SIG-M5 treated with dmso at 0.1 percent for 504 hours (cell line): ENCODE results near the gene RGS7BP.

Experiments used
- DNase-seq: peaks from one replicate; lab custom pipeline; 2025; ENCODE audit not compliant: unreplicated experiment; lab: John Stamatoyannopoulos, UW

Gene RGS7BP

GRCh38 chr5:64505769-64506566, at the start of gene RGS7BP:
Gene RGS7BP (plus strand): TSS chr5:64506015. CDS start chr5:64506625, 610 bp downstream.
- DNase-seq, result no peak

DNA sequence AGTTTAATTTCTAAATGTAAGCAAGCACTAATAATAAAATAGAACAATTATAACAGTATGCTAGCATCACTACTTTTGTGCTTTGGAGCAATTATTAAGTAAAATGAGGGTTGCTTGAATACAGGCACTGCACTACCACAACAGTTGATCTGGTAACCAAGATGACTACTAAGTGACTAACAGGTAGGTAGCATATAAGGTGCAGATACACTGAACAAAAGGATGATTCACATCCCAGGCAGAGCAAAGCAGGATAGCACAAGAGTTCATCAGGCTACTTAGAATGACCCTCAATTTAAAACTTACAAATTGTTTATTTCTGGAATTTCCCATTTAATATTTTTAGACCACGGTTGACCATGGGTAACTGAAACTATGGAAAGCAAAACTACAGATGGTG, 48.0 kb upstream of the RGS7BP start:
- no peak for DNase-seq

GRCh38 chr5:64458948-64459347, 46.9 kb upstream of the RGS7BP start:
- DNase-seq, result no peak

DNA sequence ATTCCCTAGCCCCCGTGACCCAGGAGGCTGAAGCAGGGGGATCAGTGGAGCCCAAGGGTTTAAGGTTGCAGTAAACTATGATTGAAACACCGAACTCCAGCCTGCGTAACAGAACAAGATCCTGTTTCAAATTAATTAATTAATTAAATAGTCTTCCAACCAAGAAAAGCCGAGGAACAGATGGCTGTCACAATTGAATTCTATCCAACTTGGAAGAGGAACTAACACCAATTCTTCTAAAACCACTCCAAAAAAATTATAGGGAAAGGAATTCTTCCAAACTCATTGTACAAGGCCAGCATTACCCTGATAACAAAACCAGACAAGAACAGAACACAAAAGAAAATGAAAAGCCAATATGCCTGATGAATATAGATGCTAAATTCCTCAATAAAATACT, 43.4 kb upstream of the RGS7BP start:
- DNase-seq, result no peak

- DNase-seq, result no peak
Measured at GRCh38 chr5:64486163-64486562, 19.7 kb upstream of the RGS7BP start.

- DNase-seq, result no peak
Measured at GRCh38 chr5:64487283-64487682, 18.5 kb upstream of the RGS7BP start.

GRCh38 chr5:64489857-64490256, 16.0 kb upstream of the RGS7BP start:
- no peak for DNase-seq

DNA sequence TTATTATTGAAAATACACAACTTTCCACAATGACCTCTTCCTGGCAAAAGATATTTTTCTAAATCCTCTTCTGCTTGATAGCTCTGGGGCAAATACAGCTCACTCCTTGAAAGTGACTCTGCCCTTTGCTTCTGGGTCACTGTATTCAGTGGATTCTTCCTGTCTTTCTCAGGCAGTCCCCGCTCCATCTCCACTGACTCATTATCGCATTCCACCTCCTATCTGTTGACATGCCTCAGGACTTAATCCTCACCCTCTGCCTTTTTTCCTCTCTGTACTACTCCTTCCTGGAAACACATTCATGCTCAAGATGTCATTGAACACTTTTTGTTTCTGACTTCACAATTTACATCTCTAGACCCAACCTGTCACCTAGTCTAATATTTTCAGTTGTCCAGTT, 8.4 kb upstream of the RGS7BP start:
- DNase-seq, result no peak

- no peak for DNase-seq
Measured at GRCh38 chr5:64502196-64502595, 3.6 kb upstream of the RGS7BP start.

DNA sequence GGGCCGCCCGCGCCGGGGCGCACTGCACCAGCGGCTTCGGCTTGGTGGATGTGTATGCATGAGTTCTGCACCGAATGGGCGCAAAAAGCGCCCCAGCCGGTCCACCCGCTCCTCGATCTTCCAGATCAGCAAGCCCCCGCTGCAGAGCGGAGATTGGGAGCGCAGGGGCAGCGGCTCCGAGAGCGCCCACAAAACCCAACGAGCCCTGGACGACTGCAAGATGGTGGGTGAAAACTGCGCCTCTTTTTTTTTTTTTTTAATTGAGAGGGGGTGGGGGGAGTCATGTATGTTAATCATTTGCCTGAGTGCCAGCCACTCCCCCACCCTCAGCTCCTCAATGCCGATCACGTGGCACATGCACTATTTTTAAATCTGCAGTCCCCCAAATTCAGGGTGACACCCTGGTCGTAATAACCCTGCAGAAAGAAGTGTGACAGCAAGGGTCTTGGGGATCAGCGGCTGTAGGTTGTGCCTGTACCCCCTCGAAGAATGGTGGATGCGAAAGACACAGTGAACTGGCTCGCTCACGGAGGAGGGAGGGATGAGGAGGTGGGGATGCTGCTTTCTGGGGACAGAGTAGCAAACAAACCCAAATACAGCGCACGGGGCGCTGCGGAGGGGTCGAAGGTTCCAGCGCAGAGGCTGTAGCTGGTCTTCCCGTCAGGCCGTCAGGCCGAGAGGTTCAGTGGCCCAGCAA, 900 bp downstream of the RGS7BP start:
- no peak for DNase-seq

DNA sequence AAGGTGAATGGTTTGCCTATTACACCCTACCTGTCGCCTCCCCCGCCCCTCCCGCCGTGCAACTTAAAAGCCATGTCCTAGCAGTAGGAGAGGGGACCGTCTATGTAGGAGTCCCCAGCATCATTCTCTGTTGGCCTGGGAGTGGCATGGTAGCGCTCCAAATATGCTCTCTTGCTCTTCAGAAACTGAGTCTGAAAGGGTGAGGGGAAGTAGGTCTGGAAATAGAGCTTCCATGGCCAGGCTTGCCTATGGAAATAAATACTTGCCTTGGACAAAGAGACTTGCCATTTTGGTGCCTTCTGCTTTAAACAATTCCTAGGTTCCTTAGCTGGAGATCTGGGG, 1.4 kb downstream of the RGS7BP start:
- no peak for DNase-seq

- no peak for DNase-seq
Measured at GRCh38 chr5:64509828-64510227, 4.0 kb downstream of the RGS7BP start.

DNA sequence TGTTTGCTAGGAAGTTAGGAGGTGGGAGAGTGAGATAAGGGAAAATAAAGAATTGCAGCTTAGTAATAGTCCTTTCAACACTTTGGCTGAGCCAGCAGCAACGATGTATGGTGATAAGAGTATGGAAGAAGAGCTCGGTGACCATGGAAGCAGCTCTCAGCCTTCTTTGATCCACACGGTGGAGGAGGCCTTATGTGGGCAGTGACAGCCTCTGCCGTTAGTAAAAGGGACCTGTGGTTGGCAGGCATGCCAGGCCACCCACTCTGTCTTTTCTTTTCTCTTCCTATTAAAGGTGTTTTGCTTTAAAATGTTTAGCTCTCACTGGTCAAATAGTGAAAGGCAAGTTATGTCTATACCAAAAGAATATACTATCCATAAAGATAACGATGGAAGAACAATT, 7.7 kb downstream of the RGS7BP start:
- DNase-seq, result no peak

DNA sequence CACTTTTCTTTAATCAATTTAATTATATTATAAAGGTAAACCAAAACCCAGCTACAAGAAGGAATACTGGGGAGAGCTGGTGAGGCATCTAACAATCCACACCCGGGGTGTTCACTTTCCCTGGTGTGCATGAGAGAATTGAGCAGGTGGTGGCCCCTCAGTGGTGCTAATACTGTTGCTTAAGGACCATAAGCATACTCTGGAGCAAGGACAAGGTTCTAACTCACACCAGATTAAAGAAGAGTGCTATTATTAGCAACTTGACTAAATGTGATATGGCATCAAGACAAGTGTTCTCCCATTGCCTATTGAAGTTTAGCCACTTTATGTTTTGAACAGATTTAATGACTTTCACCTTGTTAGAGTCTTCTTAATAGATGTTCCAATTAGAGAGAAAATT, 8.8 kb downstream of the RGS7BP start:
- DNase-seq, result no peak

GRCh38 chr5:64516216-64516615, 10.4 kb downstream of the RGS7BP start:
- no peak for DNase-seq

GRCh38 chr5:64518793-64519192, 13.0 kb downstream of the RGS7BP start:
- no peak for DNase-seq

- DNase-seq, result no peak
Measured at GRCh38 chr5:64519263-64519662, 13.4 kb downstream of the RGS7BP start.

- no peak for DNase-seq
Measured at GRCh38 chr5:64526734-64527439, 21.1 kb downstream of the RGS7BP start.

GRCh38 chr5:64530076-64530475, 24.3 kb downstream of the RGS7BP start:
- DNase-seq, result no peak

DNA sequence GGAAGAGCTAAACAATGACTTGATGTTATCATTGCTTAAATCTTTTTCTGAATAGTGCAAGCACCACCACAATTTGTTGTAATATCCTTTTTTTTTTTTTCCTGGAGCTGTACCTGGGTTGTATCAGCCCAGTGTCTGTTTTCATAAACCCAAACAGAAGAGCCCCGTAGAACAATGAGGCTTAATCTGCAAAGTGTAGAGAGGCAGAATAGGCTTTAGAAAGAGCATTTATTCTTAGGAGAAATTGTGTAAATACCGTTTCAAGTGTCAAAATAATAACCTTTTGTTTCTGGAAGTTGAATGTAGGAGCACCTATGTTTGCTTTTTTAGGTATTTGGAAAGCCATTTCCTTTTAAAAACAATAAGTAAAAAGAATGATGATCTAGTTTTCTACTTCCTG, 26.4 kb downstream of the RGS7BP start:
- DNase-seq, result no peak

GRCh38 chr5:64532657-64533056, 26.8 kb downstream of the RGS7BP start:
- DNase-seq, result no peak

DNA sequence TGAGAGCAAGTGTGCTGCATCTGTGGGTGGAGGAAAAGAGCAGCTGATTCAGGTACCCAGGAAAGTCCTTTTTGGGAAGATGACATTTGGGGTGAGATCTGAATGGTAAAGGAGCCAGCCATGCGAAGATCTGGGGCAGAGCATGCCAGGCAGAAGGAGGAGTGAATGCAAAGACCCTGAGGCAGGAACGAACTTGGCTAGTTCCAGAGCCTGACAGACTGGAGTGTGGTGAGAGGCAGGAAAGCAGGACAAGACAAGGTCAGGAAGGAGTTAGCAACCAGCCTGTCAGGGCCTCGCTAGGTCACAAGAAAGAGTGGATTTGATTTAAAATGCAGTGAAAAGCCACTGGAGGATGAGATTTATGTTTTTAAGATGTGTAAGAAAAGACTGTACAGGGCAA, 28.2 kb downstream of the RGS7BP start:
- DNase-seq, result no peak
